Medulla oblongata (tissue), 1 donor: ENCODE data around the gene HOXA13.

Experiments
- DNase-seq: peaks from one replicate; pipeline ENCODE4 v3.0.0-alpha.2; 2015; ENCODE audit errors: extremely low spot score

HOXA13 gene

DNA sequence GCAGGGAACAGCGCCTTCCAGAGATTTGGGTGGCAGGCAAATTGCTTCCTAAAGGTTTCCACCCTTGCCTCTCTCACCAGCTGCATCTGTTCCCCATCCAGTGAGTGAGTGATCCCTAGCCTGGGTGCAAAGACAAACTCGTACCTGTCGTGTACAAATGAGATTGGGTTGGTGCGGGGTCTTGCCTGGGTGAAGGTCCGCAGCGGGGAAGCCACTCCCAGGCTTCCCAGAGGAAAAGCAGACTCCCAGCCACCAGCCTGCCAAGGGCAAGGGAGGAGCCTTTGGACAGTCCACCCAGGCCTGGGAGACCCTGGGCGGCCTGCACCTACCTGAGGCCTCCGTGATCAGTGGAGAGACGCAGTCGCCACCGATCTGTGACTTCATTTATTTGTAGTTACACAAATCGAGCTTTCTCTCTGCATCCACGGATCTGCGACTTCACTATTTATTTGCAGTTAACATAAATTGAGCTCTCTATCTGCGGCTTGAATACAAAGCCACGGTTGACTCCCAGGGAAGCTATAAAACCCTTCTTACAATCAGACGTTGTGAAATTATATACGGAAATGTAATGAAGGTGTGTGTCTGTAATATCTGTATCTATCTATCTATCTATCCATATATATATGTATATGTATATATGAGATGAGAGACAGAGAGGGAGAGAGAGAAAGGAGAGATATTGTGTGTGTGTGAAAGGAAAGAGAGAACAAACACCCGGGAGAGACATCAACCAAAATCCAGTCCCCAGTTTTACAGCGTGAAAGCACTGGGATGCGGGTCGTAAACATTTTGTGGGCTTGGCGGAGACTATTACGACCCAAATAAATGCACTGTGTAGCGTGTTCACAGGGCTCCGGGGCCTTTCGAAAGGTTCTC, 40.4 kb downstream of the HOXA13 start:
- no peak for DNase-seq

GRCh38 chr7:27158436-27159265, 41.2 kb downstream of the HOXA13 start:
- no peak for DNase-seq

DNA sequence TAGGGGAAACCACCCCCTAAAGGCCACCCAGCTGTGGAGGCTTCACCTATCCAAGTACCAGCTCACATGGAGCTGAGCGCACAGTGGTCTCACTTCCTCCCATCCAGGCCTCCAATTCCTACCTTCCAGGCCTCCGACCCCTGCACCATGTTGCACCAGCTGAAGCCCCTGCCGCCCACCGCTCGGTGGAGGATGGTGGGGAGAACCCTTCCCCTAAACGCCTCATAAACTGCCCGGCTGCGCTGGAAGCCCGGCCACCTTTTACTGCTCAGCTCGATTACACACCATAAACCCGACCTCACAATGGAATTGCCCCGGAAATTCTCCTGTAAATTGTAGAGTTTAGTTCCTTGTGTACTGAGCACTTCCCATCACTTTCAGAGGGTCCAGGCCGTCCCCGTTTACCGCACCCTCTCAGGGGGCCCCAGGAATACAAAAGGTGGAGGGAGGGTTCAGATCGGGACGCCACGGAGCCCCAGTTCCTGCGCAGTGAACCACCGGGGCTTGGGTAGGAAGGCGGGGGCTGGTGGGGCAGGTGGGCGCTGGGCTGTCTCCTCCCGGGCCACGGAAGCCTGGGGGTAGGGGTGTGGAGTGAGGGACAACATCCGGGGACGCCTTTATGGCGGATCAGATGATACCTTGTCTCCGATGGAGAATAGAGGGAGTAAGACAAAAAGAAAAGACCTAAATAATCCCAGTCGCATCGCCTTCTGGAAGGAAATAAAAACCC, 42.0 kb downstream of the HOXA13 start:
- no peak for DNase-seq

- DNase-seq = no peak
Measured at GRCh38 chr7:27156916-27157701, 42.8 kb downstream of the HOXA13 start.

DNA sequence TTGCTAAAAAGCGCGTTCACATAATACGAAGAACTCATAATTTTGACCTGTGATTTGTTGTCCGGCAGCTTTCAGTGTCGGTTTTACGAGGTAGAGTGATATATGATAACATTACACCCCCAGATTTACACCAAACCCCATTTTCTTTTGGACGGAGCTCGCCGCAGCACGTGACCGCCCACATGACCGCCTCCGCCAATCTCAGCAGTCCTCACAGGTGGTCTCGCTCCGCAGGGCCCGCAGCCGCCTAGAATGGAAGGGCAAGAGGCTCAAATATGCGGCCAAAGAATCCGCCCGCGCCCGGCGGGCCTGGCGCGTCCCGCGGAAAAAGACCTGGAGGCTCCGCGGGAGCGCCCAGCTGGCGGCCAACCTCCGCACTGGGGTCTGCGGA, 43.4 kb downstream of the HOXA13 start, which contains the start of gene HOXA7:
Gene HOXA7, minus strand, starts transcription at position 168 of the 391 bp plus-strand sequence. Its CDS starts 130 bp downstream, at position 38.
- DNase-seq = peak; percentile 82

DNA sequence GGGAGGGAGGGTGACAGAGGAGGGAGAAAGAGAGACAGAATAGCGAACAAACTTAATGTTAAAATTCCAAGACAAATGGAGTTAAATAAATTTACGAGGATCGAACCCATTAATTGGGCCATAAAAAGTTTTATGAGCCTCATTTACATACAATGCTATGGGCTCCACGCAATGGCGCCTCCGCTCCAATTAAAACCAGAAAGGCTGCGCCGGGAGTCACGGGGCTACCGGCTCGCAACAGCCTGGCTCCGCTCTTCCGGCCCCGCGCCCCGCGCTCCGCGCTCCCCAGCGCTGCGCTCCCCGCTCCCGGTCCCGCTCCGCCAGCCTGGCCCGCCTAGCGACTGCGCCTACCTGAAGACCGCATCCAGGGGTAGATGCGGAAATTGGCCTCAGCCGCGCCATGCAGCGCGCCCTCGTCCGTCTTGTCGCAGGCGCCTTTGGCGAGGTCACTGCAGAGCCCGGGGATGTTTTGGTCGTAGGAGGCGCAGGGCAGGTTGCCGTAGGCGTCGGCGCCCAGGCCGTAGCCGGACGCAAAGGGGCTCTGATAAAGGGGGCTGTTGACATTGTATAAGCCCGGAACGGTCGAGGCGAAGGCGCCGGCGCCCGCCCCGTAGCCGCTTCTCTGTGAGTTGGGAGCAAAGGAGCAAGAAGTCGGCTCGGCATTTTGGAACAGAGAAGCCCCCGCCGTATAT, 43.9 kb downstream of the HOXA13 start:
- peak; percentile 40 for DNase-seq

DNA sequence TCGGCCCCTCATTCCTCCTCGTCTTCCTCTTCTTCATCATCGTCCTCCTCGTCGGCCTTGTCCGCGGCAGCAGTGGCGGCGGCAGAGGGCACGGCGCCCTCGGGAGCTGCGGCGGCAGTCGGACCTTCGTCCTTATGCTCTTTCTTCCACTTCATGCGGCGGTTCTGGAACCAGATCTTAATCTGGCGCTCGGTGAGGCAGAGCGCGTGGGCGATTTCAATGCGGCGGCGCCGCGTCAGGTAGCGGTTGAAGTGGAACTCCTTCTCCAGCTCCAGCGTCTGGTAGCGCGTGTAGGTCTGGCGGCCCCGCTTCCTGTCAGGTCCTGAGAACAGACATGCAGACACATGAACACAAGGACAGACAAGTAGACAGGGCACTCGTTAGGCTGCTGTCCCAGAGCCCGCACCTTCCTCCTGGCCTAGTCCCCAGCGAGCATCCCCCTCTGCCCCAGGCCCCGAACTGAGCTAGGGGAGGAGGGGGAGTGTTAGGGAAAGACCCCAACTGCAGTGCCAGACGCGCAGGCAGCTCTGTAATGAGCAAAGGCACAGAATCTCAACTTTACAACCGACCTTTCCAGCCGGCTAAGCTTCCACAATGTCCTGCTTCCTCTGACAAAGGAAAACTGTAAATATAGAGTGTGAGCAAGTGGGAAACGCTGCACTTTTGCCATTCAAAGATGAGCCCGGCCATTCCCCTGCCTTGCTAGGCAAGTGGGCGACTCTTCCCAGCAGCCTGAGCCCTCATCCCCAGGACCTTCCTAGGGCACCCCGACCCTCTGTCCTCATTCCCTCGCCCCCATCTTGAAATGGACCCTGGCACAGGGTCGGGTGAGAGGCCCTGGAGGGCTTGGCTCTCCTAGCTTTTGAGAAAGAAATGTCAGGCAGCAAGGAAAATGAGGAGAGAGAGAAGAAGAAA, 44.7 kb downstream of the HOXA13 start:
- DNase-seq = no peak

GRCh38 chr7:27154369-27154768, 45.5 kb downstream of the HOXA13 start:
- no peak for DNase-seq

DNA sequence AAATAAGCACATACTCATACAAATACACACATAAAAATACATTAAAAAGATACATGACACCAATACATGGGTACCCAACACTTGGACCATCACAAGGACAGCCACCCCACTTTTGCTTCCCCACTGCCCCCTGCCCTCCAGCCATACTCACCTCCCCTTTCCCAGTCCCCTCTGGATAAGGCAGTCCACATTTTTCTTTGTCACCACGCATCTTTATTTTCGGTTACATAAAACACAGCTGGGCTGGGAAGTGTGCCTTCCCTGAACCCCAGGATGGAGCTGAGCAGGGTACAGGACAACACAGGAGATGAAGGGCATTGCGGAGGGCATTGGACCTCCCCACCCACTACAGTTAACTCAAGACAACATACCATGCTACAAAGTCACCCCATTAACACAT, 46.4 kb downstream of the HOXA13 start:
- DNase-seq = no peak

GRCh38 chr7:27152816-27153442, 47.0 kb downstream of the HOXA13 start:
- no peak for DNase-seq

DNA sequence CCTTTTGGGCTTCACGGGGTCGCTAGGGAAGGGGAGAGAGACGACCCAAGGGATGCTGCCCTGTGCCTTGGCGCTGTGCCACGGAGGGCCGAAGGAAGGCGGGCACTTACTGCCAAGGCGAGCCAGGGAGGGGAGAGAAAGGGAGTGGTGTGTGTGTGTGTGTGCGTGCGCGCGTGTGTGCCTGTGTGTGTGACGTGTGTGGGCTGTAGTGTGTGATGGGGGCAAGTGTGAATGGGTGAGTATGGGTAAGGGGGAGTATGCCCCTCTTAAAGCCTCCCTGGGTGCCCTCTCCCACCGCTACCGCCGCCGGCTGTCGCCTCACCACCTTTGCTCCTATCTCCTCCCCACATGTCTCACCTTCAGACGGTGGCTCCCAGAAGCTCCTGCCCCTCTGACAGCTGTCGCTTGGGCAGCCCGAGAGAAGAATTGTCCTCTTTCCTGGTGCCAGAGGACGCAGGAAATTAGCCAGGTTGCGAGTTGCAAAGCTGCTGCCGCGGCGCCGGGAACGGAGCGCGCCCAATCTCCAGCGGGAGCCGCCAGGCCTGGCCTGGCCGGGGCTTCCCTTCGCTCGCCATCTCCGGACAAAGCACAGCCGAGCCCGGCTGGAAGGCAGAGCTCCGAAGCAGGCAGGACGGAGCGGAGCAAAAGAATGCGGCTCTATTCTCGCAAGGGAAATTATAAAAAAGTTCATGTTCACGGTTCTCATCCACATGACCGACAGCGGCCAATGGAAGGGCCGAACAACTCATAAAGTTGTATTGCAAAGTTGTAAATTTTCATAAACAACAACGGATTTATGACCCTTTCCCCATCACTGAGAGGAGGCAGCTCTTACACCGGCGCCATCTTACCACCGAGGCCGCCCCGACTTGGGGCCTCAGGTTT, 47.7 kb downstream of the HOXA13 start, which contains the start of gene HOXA3:
Gene HOXA3, minus strand, starts transcription at position 653 of the 885 bp plus-strand sequence. CDS start 41,943 bp downstream, outside the sequence.
- no peak for DNase-seq

DNA sequence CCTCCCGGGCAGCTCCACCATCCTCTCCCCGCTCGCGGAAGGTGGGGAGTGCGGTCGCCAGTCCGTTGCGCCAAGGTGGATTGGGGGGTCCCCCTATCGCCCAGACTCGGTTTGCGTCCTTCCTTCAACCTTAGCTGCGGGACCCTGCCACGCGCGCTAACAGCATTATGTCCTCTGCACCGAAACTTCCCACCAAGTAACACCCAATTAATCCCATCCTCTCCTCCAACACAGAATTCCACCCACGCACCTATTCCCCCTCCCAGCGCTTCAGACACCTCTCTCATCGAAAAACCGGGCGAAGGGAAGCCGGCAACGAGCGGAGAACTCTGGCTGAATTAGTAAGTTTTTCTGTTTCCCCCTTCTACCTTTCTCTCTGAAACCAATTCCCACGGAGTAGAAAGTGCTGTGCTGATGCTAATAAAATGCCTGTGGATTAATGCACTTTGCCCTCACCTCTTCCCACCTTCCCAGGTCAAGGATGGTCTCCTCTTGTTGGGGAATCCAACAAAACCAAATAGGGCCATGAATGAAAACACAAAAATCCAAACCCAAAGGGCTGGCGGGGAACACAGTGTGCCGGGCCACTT, 48.5 kb downstream of the HOXA13 start:
- no peak for DNase-seq

- peak; percentile 84 for DNase-seq
Measured at GRCh38 chr7:27150568-27151340, 49.1 kb downstream of the HOXA13 start.

GRCh38 chr7:27149842-27150567, 49.9 kb downstream of the HOXA13 start:
- no peak for DNase-seq

- DNase-seq = no peak
Measured at GRCh38 chr7:27148756-27149641, 50.9 kb downstream of the HOXA13 start.
